ENCODE measurements around the gene ACTL7A. TPM values are rescaled to one million over a fixed set of nuclear protein-coding genes. Genes with fewer than 3 reads are reported as not detected.

Gene ACTL7A
- total and polyA plus RNA-seq, 2 of the 13 experiments (the other 11 are each of a cell fraction or from before 2014, with no cell fraction given), result not detected

- TF ChIP-seq HOMEZ (CRISPR knock-in tag; IDR thresholded peaks at IDR 0.05; ENCODE audit: low read depth) (no peak), TFDP1 (CRISPR knock-in tag; IDR thresholded peaks at IDR 0.05; ENCODE audit: borderline replicate concordance) (peak; percentile 53; the same call in 1 of the 2 replicates), CERS6 (CRISPR knock-in tag; IDR thresholded peaks at IDR 0.05) (no peak), HIC2 (CRISPR knock-in tag; IDR thresholded peaks at IDR 0.05; ENCODE audit: low read depth) (no peak), ZNF142 (CRISPR knock-in tag; IDR thresholded peaks at IDR 0.05) (no peak), CREB1 (IDR thresholded peaks at IDR 0.05) (no peak), CREB1 (CRISPR knock-in tag; IDR thresholded peaks at IDR 0.05) (0 out of 2 replicates have a peak, but pooled peaks have one; percentile 23), ARID2 (CRISPR knock-in tag; IDR thresholded peaks at IDR 0.05; ENCODE audit: borderline replicate concordance) (no peak), ZNF574 (CRISPR knock-in tag; IDR thresholded peaks at IDR 0.05) (peak; percentile 40), SIN3A (IDR thresholded peaks at IDR 0.05; ENCODE audit: borderline replicate concordance, low read depth, low read length) (peak; percentile 50; the same call in 1 of the 2 replicates), AKAP8 (CRISPR knock-in tag; IDR thresholded peaks at IDR 0.05) (no peak), ZNF644 (CRISPR knock-in tag; IDR thresholded peaks at IDR 0.05; ENCODE audit: low read depth) (peak; percentile 32; the same call in 1 of the 2 replicates), POLR2A (IDR thresholded peaks at IDR 0.05; ENCODE audit: insufficient read depth in 1 of 2, low read depth in 2 of 2, low read length in 2 of 2) (peak; percentile 49 to 68; a peak in 3 of 4 replicates)
These were observed 22.6 kb downstream of the ACTL7A start (continued) for GRCh38 chr9:108884701-108885100.

All from HepG2 (cell line).